ENCODE measurements around the gene MSLN. TPM values are rescaled to one million over a fixed set of nuclear protein-coding genes. Genes with fewer than 3 reads are reported as not detected.

The MSLN gene
- total and polyA plus RNA-seq, 2 of the 13 experiments (the other 11 are each of a cell fraction or from before 2014, with no cell fraction given) = 2.0 to 2.3 TPM

- TF ChIP-seq NCOR1 (IDR thresholded peaks at IDR 0.05; ENCODE audit: borderline replicate concordance, low read length) (no peak), ZNF710 (CRISPR knock-in tag; IDR thresholded peaks at IDR 0.05; ENCODE audit: borderline replicate concordance) (no peak), ZNF512B (CRISPR knock-in tag; IDR thresholded peaks at IDR 0.05; ENCODE audit: borderline replicate concordance) (no peak), ZNF768 (CRISPR knock-in tag; IDR thresholded peaks at IDR 0.05) (no peak), ZNF207 (IDR thresholded peaks at IDR 0.05; ENCODE audit: borderline replicate concordance) (no peak), MEIS2 (CRISPR knock-in tag; IDR thresholded peaks at IDR 0.05) (no peak), ZNF20 (CRISPR knock-in tag; IDR thresholded peaks at IDR 0.05) (no peak), CCDC6 (CRISPR knock-in tag; IDR thresholded peaks at IDR 0.05) (no peak), ZC3H13 (CRISPR knock-in tag; IDR thresholded peaks at IDR 0.05) (no peak), SOX6 (IDR thresholded peaks at IDR 0.05) (no peak), SOX6 (CRISPR knock-in tag; IDR thresholded peaks at IDR 0.05) (no peak), ZNF556 (CRISPR knock-in tag; IDR thresholded peaks at IDR 0.05; ENCODE audit: borderline replicate concordance) (0 out of 2 replicates have a peak, but pooled peaks have one; percentile 21), EED (CRISPR knock-in tag; IDR thresholded peaks at IDR 0.05) (no peak), ZNF746 (CRISPR knock-in tag; IDR thresholded peaks at IDR 0.05) (no peak), CEBPG (CRISPR knock-in tag; IDR thresholded peaks at IDR 0.05) (no peak), ATF7 (IDR thresholded peaks at IDR 0.05) (no peak), ATF7 (CRISPR knock-in tag; IDR thresholded peaks at IDR 0.05) (no peak), BHLHE40 (IDR thresholded peaks at IDR 0.05; ENCODE audit: low read length) (no peak), RFX3 (CRISPR knock-in tag; IDR thresholded peaks at IDR 0.05) (peak; percentile 80), E2F2 (CRISPR knock-in tag; IDR thresholded peaks at IDR 0.05; ENCODE audit: borderline replicate concordance) (no peak), HNF4G (IDR thresholded peaks at IDR 0.05; ENCODE audit: borderline replicate concordance, low read depth, low read length) (peak; percentile 8; the same call in 1 of the 2 replicates), HNF4G (CRISPR knock-in tag; IDR thresholded peaks at IDR 0.05; ENCODE audit: borderline replicate concordance, low read depth) (no peak), PBX2 (CRISPR knock-in tag; IDR thresholded peaks at IDR 0.05) (no peak)
Observed at GRCh38 chr16:716200-716568, 44.4 kb upstream of the MSLN start (continued).

Data from HepG2 (cell line).